Sciatic nerve (tissue), 2 donors: Measurements from ENCODE around the gene RARRES1. TPM values are rescaled to one million over a fixed set of nuclear protein-coding genes. Genes with fewer than 3 reads are reported as not detected.

ENCODE experiments used
- ATAC-seq: fragments of 200-7000 bp; cut with Tn5 transposase; one replicate; pipeline ENCODE4 v1.9.1; 2020; ENCODE audit warnings: mild to moderate bottlenecking, moderate library complexity
- DNase-seq: peaks from one replicate; pipeline ENCODE4 v3.0.0-alpha.2; 2020; ENCODE audit warnings: low spot score
- intact Hi-C: fragments of 100-400 bp; cut with DNase I; formaldehyde crosslinking; loops from one replicate; pipeline ENCODE4 v1.14.2; 2022
- total RNA-seq: library from RNA; stranded (reverse); fragmentation: NEBNext Ultra II Directional; extraction: Animal tissue kit (Norgen Biotek cat#: 25700); gene quantifications from one replicate; pipeline ENCODE4 v1.2.1, GENCODE V29; 2021
- donor health status: DM: no; HTN: no; CAD: no.
- donor health status: DM: no; HTN: no; CAD: no.

Gene RARRES1
- total RNA-seq, 1 donor from 2014 or later, result 264 TPM

DNA sequence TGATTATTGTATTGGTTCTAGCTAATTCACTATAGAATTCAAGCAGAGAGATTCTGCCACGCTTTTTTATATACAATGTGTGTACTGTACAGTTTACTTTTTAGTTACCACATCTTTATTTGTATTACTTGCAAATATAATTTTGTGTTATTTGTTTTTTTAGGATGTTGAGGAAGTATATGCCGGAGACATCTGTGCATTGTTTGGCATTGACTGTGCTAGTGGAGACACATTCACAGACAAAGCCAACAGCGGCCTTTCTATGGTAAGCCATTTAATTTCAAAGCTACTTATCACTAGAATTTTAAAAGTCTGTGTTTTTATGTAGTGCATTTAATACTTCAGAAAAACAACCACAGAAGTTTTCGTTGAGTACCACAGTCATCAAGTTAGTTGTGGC, 71.5 kb downstream of the RARRES1 start:
- intact Hi-C loops, result no loop called here
- DNase-seq (no peak), ATAC-seq (no peak)

DNA sequence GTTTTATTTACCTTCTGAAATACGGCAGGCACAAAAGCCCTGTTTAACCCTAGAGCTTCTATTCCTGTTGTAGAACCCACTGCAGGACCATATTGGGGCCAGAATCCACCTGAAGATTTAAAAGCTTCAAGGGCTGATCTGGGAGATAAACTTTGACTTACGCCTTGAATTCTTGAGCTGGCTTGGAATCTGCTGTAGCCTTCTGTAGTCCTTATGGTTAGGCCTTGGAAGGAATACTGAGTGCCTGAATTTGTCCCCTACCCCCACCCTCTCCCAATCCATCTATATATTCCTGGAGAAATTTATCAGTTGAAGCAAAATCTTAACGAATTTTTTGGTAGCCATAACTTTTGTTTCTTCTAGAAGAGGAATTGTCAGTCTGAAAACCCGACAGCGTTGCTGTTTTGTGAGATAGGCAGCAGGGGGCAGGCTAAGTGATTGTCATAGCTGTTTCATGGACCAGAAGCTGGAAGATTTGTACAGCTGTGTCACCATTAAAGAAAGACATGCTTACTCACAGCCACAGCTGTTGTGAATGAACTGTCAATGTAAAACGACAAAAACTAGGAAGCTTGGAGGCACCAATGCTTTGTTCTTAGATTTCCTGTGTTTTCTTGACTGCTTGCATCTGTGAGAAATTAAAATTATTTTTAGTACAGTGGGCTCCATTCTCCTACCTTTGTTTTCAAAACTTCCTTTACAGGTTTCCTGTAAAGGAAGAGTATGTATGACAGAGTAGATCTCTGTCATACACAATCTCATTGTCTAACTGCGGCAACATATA, 72.6 kb downstream of the RARRES1 start:
- no peak for DNase-seq
- peak; percentile 79 for ATAC-seq
- intact Hi-C loops, result no loop called here

DNA sequence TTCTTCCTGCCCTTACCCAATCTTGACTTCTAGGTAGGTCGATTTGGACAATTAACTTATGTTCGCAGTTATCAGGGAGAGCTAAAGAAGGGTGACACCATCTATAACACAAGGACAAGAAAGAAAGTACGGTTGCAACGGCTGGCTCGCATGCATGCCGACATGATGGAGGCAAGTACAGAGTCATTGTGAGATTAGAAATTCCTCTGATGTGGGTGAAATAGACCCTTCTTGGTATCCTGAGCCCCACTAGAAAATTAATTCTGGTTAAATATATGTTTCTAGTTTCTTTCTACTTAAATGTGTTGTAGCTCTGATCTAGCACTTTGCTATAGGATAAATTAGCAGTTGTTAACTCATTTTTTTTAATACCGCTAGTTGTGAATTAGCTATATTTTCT, 73.4 kb downstream of the RARRES1 start:
- intact Hi-C loops, result no loop called here
- ATAC-seq, result no peak
- DNase-seq, result no peak

DNA sequence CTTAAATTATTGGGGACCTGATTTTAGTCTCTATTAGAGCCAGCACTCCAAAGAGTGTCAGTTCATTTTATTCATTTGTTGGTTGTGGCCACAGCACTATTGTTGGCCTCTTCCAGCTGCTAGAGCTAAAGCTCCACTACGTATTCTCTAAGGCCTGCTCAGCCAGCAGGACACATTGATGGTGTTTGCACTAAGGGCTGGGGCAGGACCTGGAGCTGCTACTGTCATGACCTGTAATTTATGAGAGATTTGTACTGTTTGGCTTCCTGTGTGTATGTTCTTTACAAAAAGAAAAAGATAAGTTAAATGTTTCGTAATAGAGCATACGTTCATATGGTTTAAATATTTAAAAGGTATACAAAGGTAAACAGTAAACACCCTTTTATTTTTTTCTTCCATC, 79.8 kb downstream of the RARRES1 start:
- ATAC-seq, result no peak
- intact Hi-C loops, result no loop called here
- DNase-seq, result no peak

DNA sequence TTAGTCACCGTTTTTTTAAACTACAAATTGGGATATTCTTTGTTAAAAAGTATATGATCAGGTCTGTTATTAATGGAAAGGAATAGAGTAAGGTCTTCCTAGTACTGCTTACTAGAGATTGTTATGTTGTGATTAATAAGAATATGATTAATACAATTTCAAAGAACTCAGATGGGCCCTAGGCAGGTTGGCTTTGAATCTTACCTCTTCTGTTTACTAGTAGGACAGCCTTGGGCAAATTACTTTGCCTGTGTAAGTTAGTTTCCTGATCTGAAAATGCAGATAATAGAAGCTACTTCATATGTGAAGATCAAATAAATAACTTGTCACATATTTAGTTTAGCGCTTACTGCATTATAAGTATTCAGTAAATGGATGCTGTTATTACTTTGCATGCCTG, 81.1 kb downstream of the RARRES1 start:
- intact Hi-C loops, result no loop called here

DNA sequence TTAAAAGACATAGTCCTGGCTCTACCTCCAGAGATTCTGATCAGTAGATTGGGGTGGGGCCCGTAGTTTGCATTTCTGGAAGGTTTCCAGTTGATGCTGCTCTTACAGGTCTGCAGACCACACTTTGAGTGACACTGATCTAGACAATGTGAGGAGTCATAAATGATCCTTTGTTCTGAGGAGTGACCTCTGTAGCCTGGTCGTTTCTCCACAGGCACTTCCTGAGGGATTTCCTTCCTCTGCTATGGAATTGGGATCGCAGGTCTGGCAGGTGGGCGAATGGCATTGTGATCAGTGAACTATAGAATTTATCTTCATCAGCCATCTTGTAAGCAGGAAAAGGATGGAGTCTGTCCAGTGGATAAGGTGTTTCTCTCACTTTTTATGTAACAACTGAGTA, 82.5 kb downstream of the RARRES1 start:
- ATAC-seq (no peak), DNase-seq (no peak)
- intact Hi-C loops, result no loop called here

More for the DNA sequence above, 81.1 kb downstream of the RARRES1 start:
- no peak for ATAC-seq
- no peak for DNase-seq

Other genes starting within 250 kb of the RARRES1 start
- 21.1 TPM for gene MLF1, start 161.3 kb downstream of the RARRES1 start, total RNA-seq
- 41.2 TPM for gene GFM1, start 87.9 kb downstream of the RARRES1 start, total RNA-seq
- gene LXN, start 59.8 kb downstream of the RARRES1 start, total RNA-seq, result 24.9 TPM
- 54.6 TPM for gene MFSD1, start 69.6 kb upstream of the RARRES1 start, total RNA-seq